Eye (tissue), 1 donor: ENCODE measurements around the gene SOHLH2.

Source experiments
- DNase-seq: peaks from one replicate; pipeline ENCODE4 v3.0.0-alpha.2; 2015

Gene SOHLH2

DNA sequence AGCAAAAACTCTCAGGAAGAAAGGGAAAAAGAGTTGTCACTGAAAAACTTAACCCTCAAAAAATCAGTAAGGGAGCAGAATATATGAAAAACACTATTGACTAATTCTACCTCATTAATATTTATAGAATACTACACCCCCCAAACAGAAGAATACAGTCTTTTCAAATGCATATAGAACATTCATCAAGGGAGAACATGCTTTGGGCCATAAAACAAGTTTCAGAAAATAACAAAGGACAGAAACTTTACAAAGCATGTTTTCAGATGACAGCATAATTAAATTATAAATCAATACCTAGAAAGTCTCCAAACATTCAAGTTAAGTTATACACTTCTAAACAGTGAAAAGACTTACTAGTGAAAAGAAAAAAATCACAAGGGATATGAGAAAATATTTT is 30.5 kb downstream of the SOHLH2 start:
- no peak for DNase-seq

DNA sequence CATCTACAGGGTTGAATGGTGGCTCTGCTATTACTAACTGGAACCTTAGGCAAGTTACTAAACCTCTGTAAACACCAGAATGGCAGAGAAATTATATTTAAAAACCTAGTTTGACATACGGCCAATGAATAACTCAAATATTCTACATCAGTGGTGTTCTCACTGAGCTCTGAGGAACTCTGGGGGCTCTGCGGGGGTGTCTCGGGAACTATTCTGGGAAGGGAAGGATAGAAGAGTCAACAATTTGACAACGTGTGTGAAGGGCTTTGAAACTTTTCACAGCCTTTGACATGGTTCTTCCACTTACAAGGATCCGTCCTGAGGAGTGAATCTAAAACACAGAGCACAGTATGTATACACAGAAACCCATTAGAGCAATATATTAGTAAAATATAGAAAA is 38.7 kb downstream of the SOHLH2 start:
- DNase-seq, result no peak

DNA sequence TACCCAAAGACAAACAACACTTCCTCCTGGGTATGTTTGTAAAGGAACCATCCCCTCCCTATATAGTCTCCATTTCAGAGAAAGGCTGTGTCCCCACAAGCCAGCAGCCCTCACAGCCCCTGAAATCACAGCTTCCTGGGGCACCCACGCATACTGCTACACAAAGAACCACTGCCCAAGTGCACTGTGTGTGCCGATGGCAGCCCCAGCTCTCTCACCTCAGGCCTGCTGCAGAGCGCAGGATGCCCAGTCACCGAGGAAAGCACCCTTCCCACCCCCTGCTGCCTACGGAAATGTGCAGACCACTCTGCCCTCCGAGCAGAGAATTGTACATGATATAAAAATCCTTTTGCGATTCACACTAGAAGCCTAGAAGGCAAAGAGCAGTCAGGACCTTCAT is 39.4 kb downstream of the SOHLH2 start:
- DNase-seq, result no peak

DNA sequence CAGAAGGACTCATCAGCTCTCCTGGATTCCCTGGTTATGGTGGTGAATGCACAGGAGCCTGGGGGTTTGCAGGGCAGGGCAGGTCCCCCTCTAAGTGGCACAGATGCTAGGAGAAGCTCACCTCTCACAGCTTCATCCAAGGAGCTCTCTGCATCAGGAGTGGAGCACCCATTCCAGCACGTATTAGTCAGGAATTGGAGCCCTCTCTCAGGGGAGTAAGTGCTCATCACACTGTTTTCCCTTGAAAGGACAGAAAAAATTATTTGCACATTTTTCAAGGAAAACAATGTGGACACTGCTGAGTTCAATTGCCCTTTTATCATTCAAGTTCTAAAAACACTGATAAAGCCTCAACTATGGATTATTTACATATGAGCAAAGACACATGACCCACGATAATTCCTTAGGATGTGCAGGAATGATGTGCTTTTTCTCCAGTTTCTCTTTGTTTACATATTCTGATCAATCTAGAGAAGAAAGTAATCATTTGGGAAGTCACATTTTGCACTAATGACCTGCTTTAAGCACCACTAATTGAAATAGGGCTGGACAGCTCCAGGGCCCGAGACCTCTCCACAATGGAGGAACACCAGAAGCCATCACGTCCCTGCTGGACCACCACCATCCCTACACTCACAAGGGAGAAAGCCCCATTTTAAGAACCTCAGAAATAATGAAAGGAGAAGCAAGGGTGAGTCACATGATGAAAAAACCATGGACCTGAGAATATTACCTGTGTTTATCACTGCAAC is 40.6 kb downstream of the SOHLH2 start:
- no peak for DNase-seq

DNA sequence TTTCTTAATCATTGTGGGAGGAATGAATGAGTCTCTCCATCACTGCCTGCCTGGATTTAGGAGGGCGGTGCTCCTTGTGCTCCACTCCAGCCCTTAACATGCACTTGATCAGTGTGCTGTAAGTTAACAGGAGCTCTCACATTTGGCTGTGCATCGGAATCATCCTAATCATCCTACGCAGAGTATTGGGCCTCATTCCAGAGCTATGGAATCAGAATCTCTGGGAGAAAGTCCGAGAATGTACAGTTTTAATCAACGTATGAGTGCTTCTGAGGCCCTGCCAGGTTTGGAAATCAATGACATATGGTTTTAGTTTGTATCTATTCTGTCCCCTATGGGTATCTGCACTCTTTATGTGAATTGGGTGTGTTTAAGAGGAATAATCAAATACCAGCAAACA is 48.3 kb downstream of the SOHLH2 start:
- DNase-seq, result peak; percentile 76

DNA sequence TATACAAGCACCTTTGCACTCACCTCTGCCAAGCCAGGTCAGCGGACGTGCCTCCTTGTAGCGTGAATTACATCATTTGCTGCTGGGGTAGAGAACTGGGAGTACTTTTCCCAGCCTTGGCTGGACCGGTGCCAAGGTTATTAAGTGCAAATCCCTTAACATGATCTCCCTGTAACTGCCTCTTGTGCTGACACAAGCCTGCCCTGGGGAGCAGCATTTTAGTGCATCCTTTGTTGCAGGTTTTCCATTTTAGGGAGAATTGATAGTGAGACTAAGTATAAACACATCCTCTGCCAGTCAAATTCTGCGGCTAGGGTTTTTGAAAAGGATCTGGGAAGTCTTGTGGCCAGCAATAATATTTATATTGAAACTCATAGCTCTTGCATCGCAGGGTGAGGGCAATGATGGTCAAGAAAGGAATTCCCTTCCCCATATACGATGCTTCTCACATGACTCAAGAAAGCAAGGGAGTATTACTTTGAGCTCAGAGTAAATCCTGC is 50.5 kb downstream of the SOHLH2 start:
- peak; percentile 76 for DNase-seq

DNA sequence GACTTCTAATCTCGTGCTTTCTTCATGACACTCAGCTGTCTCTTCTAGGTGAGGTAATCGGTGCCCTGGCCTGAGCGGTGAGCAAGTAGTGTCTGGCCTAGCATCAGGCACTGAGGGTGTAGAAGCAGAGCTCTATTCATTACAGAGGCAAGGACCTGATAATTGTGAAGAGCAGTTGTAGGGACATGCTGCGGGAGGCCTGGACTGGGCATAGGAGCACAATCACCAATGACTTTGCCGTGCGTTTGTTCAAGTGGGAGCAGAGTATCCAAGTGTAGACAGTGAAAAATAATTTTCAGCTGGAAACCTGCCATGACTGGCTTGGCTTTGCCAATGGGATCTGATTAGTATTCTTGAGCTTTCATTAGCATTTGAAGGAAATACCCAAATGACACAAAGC is 51.1 kb downstream of the SOHLH2 start:
- peak; percentile 34 for DNase-seq

DNA sequence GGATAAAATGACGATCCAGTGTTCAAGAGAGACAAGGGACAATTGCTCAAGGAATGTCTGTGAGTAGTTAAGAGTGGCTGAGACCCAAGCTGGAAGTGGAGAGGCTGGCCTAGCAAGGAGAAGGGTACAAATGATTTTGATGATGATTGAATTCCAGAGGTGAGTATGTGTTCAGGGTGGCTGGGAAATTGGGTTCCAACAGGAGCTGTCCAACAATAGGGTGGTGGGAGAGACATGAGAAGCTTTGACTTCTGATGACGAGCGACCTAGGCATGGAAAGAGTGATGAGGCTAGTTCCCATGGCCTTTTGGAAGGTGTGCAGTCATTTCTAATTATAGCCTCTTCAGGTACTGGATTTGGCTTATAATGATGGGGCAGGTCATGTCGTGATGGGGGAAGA is 54.1 kb downstream of the SOHLH2 start:
- no peak for DNase-seq

DNA sequence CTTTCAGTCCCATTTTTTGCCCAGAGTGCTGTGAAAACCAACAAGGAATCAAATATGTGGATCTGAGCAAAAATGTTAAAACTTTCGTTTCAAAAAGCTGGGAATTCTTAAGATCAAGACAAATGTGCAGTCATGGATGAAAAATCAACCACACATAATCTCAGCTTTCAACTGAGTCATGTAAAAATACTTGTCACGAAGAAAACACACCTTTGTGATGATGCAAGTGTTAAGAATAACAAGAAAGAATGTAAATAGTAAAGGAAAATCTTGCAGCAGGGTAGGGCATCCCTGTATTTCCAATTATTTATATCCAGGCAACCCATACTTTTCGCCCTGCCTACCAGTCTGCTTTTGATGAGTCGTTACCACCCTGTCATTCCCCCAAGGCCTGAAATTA is 55.7 kb downstream of the SOHLH2 start:
- no peak for DNase-seq

DNA sequence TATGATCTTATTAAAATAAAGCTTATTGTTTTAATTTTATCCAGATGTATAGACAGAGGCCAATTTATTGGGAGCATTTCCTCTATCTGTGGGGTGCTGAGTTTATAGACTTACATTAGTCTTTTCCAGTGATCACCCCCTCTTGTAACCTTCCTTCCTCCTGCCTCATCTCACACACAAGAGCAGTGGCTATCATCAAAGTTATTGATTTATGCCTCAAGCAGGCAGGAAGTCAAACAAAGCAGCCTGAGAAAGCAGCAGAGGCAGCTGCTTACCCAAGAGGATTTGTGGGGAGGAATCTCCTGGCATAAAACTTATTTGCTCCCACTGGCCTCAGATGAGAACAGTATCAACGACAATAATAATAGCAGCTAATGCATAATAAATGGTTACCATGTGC is 56.9 kb downstream of the SOHLH2 start:
- peak; percentile 75 for DNase-seq

DNA sequence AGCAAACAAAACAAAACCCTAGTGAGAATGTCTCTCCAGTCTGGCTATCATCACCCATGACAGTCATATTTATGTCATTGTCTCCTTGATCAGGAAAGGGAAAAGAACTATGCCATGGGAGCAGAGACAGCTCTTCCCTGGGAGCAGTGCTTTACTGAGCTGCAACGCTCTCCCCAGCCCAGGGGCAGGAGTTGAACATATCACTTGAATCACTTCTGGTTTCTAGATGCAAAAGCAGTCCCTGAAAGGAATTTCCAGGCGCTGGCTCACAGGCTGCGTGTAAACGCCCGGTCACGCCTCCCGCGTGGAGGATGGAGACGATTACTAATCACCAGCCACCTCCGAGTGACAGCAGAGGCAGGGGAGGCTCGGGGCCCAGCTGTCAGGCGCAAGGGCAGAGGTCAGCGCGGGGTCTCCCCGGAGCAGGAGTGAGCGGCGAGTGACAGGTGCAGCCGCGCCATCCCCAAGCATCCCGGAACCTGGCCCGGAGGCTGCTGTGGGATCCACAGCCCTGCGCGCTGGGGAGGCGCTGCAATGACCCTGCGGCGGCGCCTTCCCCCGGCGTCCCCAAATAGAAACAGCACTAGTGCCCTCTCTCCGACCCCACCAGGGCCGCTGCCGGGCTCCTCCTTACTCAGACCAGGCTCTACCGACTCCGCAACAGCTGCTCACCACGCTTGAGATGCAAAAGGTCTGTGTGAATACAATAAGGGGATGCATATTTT is 59.6 kb downstream of the SOHLH2 start:
- peak; percentile 85 for DNase-seq

DNA sequence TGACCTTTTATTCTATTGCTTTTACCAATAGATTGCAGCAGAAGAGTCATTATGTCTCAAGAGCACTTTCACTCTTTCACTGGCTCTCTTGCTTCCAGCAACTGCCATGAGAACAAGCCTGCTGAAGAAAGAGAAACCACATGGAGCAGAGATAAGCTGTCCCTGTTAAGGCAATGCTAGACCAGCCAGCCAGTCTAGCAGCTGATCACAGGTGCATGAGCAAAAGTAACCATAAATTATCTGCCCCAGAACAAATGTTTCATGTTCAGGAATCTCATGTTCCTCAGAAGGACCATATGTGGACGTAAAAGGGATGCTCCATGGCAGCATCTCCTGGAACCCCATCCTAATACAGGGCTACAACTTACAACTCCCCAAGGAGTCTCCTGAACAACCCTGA is 62.8 kb downstream of the SOHLH2 start:
- no peak for DNase-seq

DNA sequence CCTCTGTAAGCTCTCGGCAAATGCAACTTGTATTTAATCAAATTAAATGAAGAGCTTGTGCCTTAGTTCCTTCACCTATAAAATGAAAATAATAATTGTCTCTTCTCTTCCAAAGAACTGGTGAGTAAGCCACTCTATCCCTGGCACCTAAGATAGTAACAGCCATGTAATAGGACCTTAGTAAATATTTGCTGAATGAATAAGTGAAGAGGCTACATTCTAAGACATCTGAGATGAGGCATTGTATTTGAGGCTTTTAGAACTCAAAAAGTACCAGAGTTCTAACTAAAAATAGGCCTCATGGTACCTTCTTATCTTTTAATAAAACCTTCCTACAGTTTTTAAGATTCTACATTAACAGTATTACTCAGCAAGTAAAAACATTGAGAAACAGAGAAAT is 65.9 kb downstream of the SOHLH2 start:
- no peak for DNase-seq

DNA sequence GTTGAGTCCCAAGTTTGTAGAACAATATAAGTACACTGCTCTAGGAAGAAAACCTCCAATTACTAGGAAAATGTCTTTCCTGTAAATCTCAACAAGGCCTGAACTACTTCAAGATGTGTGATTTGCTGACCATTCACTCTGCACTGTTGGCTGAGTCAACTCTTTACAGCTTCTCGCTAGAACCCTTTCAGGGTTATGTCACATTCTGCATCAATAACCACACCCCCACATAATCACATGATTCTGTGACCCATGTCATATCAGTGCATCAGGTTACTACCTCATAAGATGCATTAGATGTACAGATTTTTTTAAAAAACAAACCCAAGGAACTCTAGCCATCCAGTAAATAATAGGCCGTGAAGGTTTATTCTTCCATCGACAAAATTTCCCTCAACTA is 67.0 kb downstream of the SOHLH2 start:
- DNase-seq, result no peak

DNA sequence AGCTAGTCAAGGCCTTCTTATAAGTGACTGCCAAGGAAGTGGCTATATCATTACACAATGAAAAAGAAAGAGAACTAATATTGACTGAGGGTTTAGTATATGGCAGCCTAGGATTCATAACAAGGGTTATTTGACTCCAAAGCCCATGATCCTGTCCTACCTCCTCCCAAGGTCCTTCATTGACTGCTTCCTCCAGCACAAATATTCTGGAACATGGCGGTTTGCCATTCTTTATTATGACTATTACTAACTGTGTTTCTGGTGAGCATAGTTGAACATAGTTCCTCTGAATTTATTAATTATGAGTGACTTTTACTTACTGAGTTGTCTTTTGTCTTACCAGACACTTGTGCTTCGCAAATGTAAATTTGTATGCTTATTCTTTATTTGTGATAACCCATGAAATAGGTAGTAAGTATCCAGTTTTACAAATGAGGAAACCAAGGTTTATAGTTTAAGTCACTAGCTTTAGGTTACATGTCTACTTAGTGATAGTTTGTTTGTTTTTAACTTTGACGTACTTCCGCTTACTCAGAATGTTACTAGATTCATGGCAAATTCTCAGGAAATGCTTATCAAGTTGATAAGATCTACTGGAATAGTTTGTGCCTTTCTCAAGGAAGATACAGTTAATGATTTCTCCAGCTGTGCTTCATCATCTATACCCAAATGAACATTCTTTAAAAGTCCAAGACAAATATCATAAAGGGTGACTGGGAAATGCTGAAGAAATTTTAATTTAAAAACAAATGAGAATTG is 67.7 kb downstream of the SOHLH2 start:
- DNase-seq, result no peak

DNA sequence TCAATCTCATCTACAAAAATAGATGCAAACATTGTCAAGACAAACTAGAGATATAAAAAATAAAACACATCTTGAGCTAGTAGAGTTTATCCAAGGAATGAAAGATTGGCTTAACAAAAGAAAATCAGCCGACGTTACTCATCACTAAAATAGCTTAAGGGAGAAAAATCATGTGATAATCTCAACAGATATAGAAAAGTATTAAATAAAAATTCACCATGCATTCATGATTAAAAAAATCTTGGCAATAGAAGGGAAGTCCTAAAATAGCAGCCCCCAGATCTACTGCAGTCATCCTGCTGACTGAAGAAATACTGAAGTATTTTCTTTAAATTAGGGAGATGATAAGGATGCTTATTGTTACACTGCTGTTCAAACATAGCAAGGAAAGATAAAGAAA is 70.6 kb downstream of the SOHLH2 start:
- DNase-seq, result no peak

DNA sequence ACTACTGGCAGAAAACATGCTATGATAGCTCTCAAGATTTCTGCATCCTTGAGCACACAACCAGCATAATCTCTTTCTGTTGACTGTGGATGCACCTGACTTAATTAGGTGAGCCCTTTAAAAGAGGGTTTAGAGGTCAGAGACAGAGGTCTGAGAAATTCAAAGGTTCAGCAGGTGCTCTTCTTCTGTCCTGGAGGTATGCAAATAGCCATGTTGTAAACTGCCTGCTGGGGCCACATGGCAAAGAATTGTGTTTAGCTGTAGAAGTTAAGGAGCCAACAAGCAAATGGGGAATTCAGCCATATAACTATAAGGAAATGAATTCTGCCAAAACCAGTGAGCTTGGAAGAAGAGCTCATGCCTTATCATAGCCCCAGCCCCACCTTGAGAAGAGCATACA is 71.6 kb downstream of the SOHLH2 start:
- no peak for DNase-seq

DNA sequence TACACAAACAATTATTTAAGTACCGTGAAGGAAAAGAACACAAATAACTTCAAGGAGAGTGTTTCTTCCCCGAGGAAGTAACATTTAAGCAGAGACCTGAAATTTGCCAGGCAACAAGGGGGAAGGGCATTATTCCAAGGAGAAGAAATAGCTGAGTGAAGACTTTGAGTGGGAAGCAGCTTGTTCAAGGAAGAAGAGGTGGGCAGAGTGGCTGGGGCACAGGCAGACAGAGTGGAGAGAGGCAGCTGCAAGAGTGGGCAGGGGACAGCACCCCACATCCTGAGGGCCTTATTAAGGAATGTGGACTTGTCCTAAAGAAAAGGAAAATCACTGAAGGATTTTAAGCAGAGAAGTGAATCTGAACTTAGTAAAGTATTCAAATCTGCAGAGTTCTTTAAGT is 78.5 kb downstream of the SOHLH2 start:
- DNase-seq, result no peak

DNA sequence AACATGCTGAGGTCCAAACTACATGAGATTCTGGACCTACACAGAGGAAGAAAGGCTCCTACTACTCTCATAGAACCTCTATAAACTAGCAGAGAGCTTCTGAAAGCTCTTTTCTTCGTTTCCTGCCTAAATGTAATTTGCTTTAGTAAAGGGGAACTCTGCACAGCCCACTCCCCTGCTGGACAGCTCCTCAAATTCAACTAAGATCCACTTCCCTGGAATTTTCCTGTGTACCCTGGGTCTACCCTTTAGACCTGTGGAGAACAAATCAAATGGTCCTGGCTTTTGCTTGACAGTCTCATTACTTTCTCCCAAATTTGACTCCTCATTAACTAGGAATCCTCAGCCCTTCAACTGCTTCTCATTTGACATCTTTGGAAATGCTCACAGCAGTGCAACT is 79.7 kb downstream of the SOHLH2 start:
- no peak for DNase-seq

DNA sequence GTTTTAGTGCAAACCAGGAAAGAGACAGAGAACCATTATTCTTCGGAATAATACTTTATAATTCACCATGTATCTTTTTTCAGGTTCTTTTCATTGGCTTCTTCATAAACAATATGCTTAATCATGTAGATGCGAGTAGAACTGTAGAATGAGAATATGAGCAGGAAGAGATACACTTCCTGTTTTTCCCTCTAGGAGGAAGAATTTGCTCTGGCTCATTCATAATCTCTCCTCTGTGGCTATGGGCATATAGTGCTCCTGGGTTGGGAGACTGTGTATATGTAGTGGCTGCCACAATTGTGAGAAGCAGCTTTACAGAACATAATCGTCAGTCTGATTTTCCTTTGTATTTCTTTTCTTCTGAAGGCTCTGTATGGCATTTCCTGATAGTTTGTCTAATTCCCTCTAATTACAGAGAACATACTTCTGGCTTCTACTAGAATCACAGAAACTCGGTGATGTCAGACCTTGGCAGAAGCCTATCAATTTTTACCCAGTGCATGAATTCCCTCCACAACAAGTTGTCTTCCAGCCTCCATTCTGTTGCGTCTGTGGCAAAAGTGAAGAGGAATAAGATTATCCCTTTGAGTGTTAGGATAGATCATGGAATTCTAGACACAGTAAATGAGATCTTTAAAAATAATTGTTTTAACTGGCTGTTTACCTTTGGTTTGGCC is 80.3 kb downstream of the SOHLH2 start:
- no peak for DNase-seq

DNA sequence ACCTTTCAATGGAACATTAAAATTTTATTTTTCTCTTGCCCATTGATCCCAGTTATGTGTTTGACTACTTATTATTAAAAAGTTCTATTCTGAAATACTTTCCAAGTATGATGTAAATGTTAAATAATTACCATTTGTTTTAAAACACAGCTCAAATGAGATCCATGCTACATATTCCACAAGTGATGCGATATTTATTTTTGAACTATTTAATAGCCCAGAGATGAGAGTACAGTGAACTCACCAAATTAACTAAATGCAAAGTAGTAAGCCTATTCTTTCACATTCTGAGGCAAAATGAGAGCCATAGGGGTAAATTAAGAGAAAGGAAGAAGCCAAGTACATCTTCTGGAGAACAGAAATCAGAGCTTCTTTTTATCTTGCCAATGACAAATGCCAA is 82.0 kb downstream of the SOHLH2 start:
- DNase-seq, result no peak

DNA sequence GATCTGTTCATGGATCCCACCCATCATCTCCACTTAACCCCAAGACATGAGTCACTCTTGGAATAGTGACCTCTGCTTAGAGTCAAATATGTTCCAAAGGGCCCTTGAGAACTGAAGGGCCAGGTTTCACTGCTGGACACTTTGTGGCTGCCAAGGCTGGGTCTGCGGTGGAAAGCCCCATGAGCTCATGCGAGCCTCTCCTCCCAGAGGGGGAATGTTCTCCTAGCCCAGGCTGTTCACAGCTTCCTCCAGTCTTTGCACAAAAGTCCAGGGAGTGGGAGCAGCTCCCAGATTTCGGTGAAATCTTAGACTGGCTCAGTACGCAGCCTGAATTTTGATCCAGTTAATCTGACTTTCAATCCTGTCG is 82.4 kb downstream of the SOHLH2 start:
- DNase-seq, result no peak

DNA sequence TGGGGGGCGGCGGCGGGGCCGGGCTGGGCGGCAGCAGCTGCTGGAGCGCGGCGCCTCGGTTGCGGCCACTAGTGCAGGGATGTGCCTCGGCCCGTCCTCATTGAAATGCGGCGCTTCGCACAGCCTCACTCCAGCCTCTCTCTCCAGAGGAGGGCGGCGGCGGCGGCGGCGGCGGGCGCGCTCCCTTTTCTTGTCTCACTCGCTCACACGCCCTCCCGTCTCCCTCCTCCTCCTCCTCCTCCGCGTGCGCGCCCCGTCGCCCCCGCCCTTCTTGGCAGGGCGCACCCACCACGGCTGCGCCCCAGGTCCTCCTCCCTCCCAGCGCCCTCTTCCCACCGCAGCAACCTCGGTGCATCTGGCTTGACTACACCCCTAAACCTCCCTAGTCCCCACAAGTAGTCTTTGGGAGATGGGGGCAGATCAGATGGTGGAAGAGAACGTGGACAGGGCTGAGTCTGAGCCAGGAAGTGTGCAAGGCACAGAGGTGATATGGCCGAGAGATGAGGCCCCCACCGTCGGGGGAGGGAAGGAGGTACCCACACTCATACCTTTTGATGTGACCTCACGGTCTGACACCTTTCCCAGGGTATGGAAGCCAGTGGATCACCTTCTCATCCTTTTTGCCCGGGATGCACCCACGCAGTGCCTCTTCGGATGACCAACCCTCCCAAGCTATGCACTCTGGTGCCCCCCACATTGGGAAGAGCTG is 83.0 kb downstream of the SOHLH2 start, which contains the start of gene DCLK1:
DCLK1 (minus strand) TSS at position 161 of the 709 bp plus-strand sequence.
- peak; percentile 92 for DNase-seq
